Dermis microvascular lymphatic vessel endothelial cell (primary cell): ENCODE data around the gene ST6GALNAC3. TPM values are rescaled to one million over a fixed set of nuclear protein-coding genes. Genes with fewer than 3 reads are reported as not detected.
A peak's percentile ranks its signal among the peaks of the same experiment; 100 is the strongest.
"Not testable (repeated sequence)": the region's sequence is repeated elsewhere in the genome, so short reads cannot be mapped to it uniquely, and the experiment has no call there.

Experiments used
- DNase-seq, 2 donors: peaks; one replicate each; pipeline versions ENCODE4 v3.0.0 to v3.0.0-alpha.2; 2010; ENCODE audit warnings: low read depth in 2 of 2
- total RNA-seq: library from RNA; depleted of rRNA; stranded (reverse); fragments of >200 nt; gene quantifications from 2 replicates; pipeline ENCODE4 v1.2.1, GENCODE V29; 2014

The ST6GALNAC3 gene
- total RNA-seq, 1 donor from 2014 or later: 49.9 TPM

DNA sequence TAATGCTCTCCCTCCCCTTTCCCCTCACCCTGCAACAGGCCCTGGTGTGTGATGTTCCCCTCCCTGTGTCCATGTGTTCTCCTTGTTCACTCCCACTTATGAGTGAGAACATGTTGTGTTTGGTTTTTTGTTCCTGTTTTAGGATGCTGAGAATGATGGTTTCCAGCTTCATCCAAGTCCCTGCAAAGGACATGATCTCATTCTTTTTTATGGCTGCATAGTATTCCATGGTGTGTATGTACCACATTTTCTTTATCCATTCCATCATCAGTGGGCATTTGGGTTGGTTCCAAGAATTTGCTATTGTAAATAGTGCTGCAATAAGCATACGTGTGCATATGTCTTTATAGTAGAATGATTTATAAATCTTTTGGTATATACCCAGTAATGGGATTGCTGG lies 168.0 kb downstream of the ST6GALNAC3 start:
- not testable (repeated sequence) for DNase-seq

DNA sequence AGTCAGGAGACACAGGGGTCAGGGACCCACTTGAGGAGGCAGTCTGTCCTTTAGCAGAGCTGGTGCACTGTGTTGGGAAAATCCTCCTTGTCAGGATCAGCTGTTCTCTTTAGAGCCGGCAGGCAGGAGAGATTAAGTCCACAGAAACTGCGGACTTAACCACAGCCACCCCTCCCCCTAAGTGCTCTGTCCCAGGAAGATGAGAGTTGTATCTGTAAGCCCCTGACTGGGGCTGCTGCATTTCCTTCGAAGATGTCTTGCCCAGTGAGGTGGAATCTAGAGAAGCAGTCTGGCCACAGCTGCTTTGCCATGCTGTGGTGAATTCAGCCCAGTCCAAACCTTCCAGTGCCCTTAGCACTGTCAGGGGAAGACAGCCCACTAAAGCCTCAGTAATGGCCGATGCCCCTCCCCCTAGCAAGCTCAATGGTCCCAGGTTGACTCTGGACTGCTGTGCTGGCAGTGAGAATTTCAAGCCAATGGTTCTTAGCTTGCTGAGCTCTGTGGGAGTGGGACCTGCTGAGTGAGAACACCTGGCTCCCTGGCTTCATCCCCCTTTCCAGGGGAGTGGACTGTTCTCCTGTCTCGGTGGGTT lies 172.8 kb downstream of the ST6GALNAC3 start:
- DNase-seq: no peak

DNA sequence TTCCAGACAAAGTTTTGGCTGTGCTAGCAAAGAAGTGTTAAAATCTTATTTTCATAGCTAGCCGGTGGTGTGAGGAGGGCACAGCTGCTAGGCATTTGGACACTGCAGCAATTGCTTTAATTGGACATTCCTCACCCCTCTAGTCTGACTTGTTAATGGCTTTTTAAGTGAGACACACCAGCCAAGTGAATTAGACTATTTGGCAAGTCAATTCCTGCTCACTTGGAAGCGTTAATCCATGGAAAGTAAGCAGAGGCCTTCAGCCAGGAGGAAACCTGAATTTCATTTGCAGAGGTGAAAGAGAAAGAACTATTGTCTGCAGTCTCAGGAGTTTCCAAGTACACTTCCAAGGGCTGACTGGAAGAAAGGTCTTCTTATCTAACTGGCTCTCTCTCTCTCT lies 175.7 kb downstream of the ST6GALNAC3 start:
- DNase-seq: no peak

- DNase-seq: no peak
Observed at GRCh38 chr1:76252431-76252830, 177.9 kb downstream of the ST6GALNAC3 start.

DNA sequence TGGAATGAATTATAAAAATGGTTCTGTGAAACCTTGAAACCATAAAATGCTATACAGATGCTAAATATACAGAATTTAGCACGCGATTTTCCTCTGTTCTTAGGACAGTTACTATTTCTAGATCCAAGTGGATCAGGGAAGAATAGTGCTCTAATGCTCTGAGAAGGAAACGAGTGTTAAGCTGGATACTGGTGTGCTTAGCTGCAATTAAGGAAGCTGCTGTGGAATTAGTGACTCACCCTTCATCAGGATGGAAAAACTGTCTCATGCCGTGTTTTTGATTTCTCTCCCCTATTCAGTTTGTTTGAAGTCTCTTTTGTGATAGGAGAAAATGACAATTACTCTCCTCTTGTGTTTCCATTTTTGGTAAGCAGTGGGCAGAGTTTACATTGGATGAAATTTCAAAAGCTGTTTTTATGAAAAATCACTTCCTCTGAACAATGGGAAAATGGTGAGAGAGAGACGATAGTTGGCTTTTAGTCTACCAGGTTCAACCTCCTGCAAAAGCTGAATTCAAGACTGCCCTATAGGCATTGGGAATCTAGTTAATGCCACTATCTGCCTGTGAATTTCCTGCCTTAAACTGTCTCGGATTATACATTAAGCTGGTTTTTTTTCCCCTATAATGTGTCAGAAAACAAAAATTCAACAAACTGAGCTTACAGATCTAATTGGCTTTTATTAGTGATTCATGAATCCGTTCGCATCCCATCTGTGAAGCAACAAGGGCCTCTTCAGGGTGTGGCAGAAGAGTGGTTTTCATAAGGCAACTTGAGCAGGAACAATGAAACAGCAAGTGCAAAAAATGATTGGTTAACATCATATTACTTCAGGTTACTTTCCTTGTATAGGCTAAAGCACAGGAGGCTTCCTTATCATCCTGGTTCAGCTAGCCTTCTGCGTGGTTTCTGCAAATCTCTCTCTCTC lies 179.8 kb downstream of the ST6GALNAC3 start:
- peak; percentile 99 for DNase-seq

- peak in 1 of 2 donors; percentile 41 for DNase-seq
Observed at GRCh38 chr1:76256289-76257223, 182.0 kb downstream of the ST6GALNAC3 start.

DNA sequence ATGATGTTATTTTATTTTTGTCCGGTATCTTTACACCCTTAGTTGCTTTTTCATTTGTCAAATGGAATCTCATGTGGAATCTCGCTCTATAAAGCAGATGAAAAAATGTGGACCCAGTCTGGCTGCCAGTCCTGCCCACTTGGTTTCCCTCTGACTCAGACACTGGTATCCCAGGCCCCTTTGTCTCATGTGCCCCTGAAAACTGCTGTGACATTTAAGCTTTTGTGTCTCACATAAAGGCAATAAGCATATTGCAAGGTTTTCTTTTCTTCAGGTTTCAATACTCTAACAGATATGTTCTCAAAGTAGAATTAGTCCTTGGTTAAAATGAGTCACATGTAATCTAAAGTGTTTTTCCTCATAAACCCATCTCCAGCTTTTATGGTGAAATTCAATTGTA lies 183.3 kb downstream of the ST6GALNAC3 start:
- peak in 1 of 2 donors; percentile 11 for DNase-seq

DNA sequence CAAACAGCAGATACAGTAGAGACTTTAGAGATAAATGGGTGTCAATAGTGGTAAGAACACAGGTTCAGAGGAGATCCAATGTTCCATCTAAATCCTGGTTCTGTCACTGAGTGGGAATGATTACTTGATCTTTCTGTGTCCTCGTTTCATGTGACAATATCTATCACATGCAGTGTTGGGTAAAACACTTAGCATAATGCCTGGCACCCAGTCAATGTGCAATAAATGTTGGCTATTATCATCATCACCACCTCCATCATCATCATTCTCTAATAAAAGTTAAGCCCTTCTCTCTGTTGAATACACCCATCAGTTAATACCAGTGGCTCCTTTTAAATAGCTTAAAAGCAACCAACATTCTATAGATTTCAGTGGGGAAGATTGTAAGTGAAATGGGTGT lies 184.7 kb downstream of the ST6GALNAC3 start:
- DNase-seq: no peak

GRCh38 chr1:76260279-76260678 lies 185.7 kb downstream of the ST6GALNAC3 start:
- DNase-seq: no peak

- DNase-seq: no peak
Observed at GRCh38 chr1:76262601-76263000, 188.1 kb downstream of the ST6GALNAC3 start.

DNA sequence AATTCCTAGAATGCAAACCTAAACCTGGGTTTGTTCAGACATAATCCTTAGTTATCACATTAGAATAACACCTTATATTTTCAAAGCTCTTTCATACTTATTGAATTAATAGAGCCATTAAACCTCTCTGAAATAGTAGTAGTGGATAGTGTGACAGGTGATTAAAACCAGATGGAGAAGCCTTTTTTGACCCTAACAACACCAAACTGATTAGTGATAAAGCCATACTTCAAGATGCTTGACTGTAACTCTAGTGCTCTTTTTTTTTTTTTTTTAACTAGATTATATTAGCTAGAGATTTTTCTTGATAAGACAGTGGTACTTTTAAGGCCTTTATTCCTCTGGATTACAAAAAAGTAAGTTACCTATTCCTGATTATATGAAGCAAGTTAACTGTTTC lies 190.1 kb downstream of the ST6GALNAC3 start:
- no peak for DNase-seq

DNA sequence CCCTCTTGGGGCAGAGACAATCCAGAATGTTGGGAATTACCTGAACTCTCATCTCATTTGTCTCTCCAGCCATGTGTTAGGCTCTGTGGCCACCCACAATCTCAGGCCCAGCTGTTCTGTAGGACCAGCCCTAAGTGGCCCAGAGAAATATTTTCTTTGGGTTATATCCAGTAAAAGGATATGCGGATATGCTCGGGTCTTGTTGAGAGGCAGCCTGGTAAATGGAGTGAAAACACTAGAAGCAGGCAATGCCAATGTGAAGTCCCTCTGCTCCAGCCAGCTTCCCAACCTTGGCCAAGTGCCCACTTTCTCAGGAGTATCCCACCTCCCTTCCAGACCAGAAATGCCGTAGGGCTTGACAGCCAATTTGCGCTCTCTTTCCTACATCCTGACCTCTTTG lies 192.2 kb downstream of the ST6GALNAC3 start:
- peak in 1 of 2 donors; percentile 60 for DNase-seq

GRCh38 chr1:76267631-76268030 lies 193.1 kb downstream of the ST6GALNAC3 start:
- no peak for DNase-seq

GRCh38 chr1:76268341-76268740 lies 193.8 kb downstream of the ST6GALNAC3 start:
- no peak for DNase-seq

DNA sequence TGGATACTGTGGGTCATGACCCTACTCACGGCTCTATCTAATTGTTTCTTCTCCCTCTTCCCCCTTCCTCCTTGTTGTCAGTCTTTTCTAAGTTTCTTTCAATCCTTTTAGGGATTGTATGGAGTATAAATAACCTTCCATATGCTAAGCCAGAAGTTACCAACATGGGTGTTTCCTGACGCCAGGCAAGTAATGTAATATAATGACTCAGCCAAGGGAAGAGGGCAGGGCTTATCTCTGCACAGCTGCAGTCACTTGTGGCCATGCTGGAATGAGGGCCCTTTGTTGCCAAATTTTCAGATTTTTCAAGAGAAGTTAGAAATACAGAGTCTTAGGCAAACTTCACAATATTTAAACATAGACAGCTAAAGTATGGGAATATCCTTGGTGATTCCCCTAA lies 194.6 kb downstream of the ST6GALNAC3 start:
- DNase-seq: peak; percentile 67 to 87

DNA sequence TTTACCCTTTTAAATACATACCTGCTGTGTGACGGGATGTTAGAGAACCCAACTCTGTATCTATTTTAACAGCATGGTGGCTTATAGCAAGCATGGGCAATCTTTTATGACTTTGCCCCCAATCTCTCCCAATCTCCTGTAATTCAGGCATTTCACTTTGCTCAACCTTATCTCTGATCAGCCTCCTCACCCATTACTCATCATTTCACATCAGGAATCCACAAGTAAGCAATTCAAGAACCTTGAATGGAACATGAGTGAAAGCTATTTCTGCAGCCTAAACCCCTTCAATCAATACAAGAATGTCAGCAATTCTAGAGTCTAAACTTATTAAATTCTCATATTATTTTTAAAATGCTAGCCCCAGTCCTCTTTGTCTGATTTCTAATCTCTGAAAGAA lies 199.8 kb downstream of the ST6GALNAC3 start:
- DNase-seq: no peak

- DNase-seq: no peak
Observed at GRCh38 chr1:76274718-76275117, 200.2 kb downstream of the ST6GALNAC3 start.

DNA sequence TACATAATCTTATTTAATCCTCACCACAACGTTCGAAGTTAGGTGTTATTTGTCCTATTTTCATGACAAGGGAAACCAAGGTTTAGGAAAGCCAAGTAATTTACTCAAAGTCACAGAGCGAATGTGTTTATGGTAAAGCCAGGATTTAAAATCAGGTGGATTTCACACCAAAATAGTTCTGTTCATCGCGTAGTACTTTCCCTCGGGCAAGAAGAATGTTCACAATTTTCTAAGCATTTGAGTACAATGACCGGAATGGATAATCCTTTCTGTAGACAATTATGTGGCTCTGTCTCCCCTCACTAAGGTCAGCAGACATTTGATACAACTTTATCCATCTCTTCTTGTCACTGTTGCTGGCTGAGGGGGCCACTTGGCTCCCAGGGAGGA lies 204.2 kb downstream of the ST6GALNAC3 start:
- DNase-seq: no peak

- no peak for DNase-seq
Observed at GRCh38 chr1:76279101-76279748, 204.7 kb downstream of the ST6GALNAC3 start.

DNA sequence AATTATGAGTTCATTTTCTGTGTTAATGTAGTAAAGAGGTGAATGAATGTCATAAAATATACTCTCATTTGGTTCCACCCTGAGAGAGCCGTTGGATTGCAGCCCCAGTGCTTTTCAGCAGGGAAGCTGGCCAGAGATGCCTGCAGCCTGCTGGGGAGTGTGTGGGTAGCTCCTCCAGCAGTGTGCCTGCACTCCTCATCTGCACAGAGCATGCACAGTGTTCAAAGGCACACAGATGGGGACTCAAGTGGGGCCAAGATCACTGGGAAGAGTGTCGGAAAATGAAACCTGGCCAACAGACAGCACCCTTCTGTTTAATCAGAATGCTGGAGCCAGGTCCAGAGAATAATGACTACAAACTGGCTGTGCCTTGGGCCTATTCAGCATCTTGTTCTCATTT lies 206.8 kb downstream of the ST6GALNAC3 start:
- DNase-seq: no peak

DNA sequence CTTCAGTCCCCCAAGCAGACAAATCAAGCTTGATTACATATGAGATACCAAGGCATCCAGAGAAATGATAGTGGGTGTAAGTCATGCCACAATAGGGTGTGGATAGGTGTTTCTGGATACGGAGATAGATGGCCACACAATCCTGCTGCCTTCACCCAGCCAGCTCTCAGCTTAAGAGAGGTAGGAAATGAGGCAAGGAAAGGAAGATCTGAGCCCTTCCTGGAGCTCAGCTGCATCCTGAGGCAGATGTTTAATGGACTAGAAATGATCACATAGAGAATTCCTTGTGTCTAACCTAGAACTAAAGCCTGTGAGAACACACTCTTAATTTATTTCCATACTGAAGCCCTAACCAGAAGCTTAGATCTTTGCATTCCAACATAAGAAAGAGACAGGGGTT lies 210.3 kb downstream of the ST6GALNAC3 start:
- DNase-seq: peak in 1 of 2 donors; percentile 48
